ENCODE measurements around the gene CSNK2B.

Gene CSNK2B

GRCh38 chr6:31658983-31659648 is 6.8 kb upstream of the CSNK2B start:
- DNase-seq (ENCODE audit: low spot score): no peak
- TF ChIP-seq CTCF (IDR thresholded peaks at IDR 0.05; ENCODE audit: extremely low read depth, missing control alignments): no peak

- no peak for TF ChIP-seq CTCF (IDR thresholded peaks at IDR 0.05; ENCODE audit: extremely low read depth, missing control alignments)
Measured at GRCh38 chr6:31659649-31660380, 6.1 kb upstream of the CSNK2B start.

GRCh38 chr6:31660381-31661261 is 5.3 kb upstream of the CSNK2B start, which contains the start of gene C6orf47:
TSS of gene C6orf47 (minus strand) at chr6:31660778. CDS start at chr6:31659947, 831 bp downstream.
- no peak for TF ChIP-seq CTCF (IDR thresholded peaks at IDR 0.05; ENCODE audit: extremely low read depth, missing control alignments)
- DNase-seq (ENCODE audit: low spot score): peak; percentile 88

More at GRCh38 chr6:31659649-31660380, 6.1 kb upstream of the CSNK2B start:
- peak; percentile 41 for DNase-seq (ENCODE audit: low spot score)

- TF ChIP-seq CTCF (IDR thresholded peaks at IDR 0.05; ENCODE audit: extremely low read depth, missing control alignments): no peak
- DNase-seq (ENCODE audit: low spot score): peak; percentile 38
Measured at GRCh38 chr6:31661262-31662123, 4.4 kb upstream of the CSNK2B start.

GRCh38 chr6:31662124-31662723 is 3.7 kb upstream of the CSNK2B start:
- DNase-seq (ENCODE audit: low spot score): no peak
- no peak for TF ChIP-seq CTCF (IDR thresholded peaks at IDR 0.05; ENCODE audit: extremely low read depth, missing control alignments)

GRCh38 chr6:31663126-31663960 is 2.5 kb upstream of the CSNK2B start:
- no peak for TF ChIP-seq CTCF (IDR thresholded peaks at IDR 0.05; ENCODE audit: extremely low read depth, missing control alignments)
- no peak for DNase-seq (ENCODE audit: low spot score)
